PC-9 (cell line): ENCODE measurements around the gene TADA2B. TPM values are rescaled to one million over a fixed set of nuclear protein-coding genes. Genes with fewer than 3 reads are reported as not detected.

Source experiments
- BruUV-seq: library from RNA; stranded (reverse); fragments of 400-500 nt; replicated peaks from 2 replicates; lab custom pipeline; 2021; lab: Mats Ljungman, UMichigan
- CTCF ChIA-PET: fragments of 300-600 bp; sonication (Branson Sonifier 250); formaldehyde crosslinking; loops from one replicate; lab custom pipeline; 2022; ENCODE audit warnings: antibody characterized with exemption; lab: Charles Lee
- POLR2A ChIA-PET: fragments of 300-600 bp; sonication (Branson Sonifier 250); formaldehyde crosslinking; loops from one replicate; lab custom pipeline; 2022; ENCODE audit warnings: antibody characterized with exemption; ENCODE audit not compliant: unreplicated experiment; lab: Charles Lee
- DNase-seq, 2 experiments: peaks; one replicate each; pipeline versions ENCODE4 v3.0.0 to v3.0.0-alpha.2; 2015 to 2022; ENCODE audit warnings: mixed read lengths in 1 of 2
- H2AFZ ChIP-seq: fragments of 200-600 bp; sonication (generic); 2 replicates; pipeline ENCODE4 v1.8.1; 2017; ENCODE audit warnings: antibody characterized with exemption
- H3F3A ChIP-seq: fragments of 200-600 bp; sonication (generic); 2 replicates; pipeline ENCODE4 v1.8.1; 2017; ENCODE audit warnings: antibody characterized with exemption, mild to moderate bottlenecking, low read depth; ENCODE audit not compliant: insufficient read depth
- H3K27ac ChIP-seq: fragments of 200-600 bp; sonication (generic); 2 replicates; pipeline ENCODE4 v1.6.1; 2016; ENCODE audit warnings: mixed run types
- H3K27me3 ChIP-seq: fragments of 200-600 bp; sonication (generic); 2 replicates; pipeline ENCODE4 v1.6.1; 2016; ENCODE audit warnings: low read depth, mixed run types; ENCODE audit not compliant: insufficient read depth
- H3K36me3 ChIP-seq: fragments of 200-600 bp; sonication (generic); 2 replicates; pipeline ENCODE4 v1.6.1; 2016; ENCODE audit warnings: low read depth, mixed run types
- H3K4me1 ChIP-seq: fragments of 200-600 bp; sonication (generic); replicated peaks from 2 replicates; pipeline ENCODE4 v1.6.1; 2016; ENCODE audit warnings: mixed run types; ENCODE audit not compliant: insufficient read depth
- H3K4me2 ChIP-seq: fragments of 200-600 bp; sonication (generic); 2 replicates; pipeline ENCODE4 v1.6.1; 2017; ENCODE audit warnings: mixed run types
- H3K4me3 ChIP-seq: fragments of 200-600 bp; sonication (generic); 2 replicates; pipeline ENCODE4 v1.6.1; 2016; ENCODE audit warnings: mixed run types
- H3K79me2 ChIP-seq: fragments of 200-600 bp; sonication (generic); 2 replicates; pipeline ENCODE4 v1.6.1; 2017; ENCODE audit warnings: low read depth, mixed run types
- H3K9me2 ChIP-seq: fragments of 200-600 bp; sonication (generic); 2 replicates; pipeline ENCODE4 v1.8.1; 2017; ENCODE audit warnings: mild to moderate bottlenecking; ENCODE audit not compliant: insufficient read depth
- H3K9me3 ChIP-seq: fragments of 200-600 bp; sonication (generic); 2 replicates; pipeline ENCODE4 v1.8.1; 2016; ENCODE audit warnings: low read depth; ENCODE audit not compliant: insufficient read depth
- H4K20me1 ChIP-seq: fragments of 200-600 bp; sonication (generic); 2 replicates; pipeline ENCODE4 v1.8.1; 2017; ENCODE audit not compliant: insufficient read depth
- EZH2 ChIP-seq: fragments of 200-600 bp; sonication (generic); IDR thresholded peaks from 2 replicates; pipeline ENCODE4 v1.8.0; 2017; ENCODE audit warnings: antibody characterized with exemption, low read depth
- intact Hi-C: fragments of 100-400 bp; cut with micrococcal nuclease; formaldehyde crosslinking; loops from one replicate; pipeline ENCODE4 v1.10.0; 2022; ENCODE audit not compliant: unreplicated experiment
- total RNA-seq: library from RNA; stranded (reverse); gene quantifications from 2 replicates; pipeline ENCODE4 v1.2.3, GENCODE V29; 2021
- TF ChIP-seq, protein P1 (sequence below): fragments of 200-600 bp; sonication (generic); conservative IDR thresholded peaks from 2 replicates; pipeline ENCODE4 v1.6.1; 2017; ENCODE audit warnings: mixed run types, antibody characterized with exemption, mild to moderate bottlenecking, moderate library complexity

The TADA2B gene
- total RNA-seq, 1 experiment from 2014 or later: 9.5 TPM

DNA sequence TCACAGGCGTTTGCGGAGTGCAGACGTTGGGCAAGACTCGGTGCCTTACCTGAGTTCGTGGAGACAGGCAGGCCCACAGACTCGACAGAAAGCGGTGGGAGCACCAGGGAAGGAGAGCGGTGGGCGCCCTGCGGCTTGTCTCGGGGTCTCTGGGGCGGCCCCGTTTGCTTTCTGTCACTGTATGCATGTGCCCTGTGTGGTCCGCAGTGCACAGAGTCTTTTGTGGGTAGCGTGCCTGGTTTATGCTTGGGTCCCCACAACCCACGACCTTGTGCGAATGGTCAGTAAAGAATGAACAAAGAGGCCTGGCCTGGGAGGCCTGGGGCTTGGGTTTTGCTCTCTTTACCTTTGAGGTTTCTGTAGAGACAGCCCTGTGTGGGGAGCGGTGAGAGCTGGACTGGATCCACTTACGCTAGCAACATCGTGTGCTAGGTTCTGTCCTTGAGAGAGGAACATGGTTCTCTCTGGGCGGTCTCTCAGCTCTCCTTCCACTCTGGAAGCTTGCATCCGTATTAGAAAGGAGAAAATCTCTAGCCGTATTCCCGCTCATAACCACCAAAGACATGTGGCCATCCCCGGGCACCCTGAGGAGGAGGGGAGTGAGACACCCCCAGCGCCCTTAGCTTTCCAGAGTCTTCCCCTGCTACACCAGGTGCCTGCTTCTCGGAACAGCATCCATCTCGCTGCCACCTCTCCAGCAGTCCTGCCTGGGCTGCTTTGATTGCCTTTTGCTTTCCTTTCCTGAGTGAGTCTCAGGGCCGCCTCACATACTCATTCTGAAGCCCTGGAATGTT lies 1.2 kb downstream of the TADA2B start:
- H3K79me2 ChIP-seq: peaks cover 30% of the 10 kb centered on the region
- POLR2A ChIA-PET: interaction anchor here (0.5 to 0.7 kb wide), 4 partner anchors 23 to 355 kb away, joined by 3 to 4 read pairs (median 3); partner anchors contain the start of gene GRPEL1

DNA sequence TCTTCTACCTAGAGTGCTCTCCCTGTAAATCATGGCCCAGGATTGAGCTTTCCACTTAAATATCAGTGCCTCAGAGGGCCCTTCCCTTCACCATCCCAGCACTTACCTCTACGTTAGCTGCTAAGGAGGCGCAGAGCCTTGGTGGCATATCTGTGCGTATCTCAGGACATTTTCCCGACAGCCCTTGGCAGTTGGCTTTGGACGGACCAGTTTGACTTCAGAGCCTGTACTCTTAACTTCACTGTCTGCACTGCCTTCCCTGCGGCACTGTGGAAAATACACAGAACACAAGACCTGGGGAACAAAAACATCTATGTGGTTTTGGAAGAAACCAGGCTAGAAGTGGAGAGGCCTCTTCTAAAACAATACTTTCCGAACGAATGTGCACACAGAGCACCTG lies 2.4 kb downstream of the TADA2B start:
- Histone ChIP-seq H3K4me3 (no peak overlapping the region), H3K27me3 (no peaks in the 10 kb centered on the region), H3K4me1 (0 out of 2 replicates have a peak, but pooled peaks cover 16% of the 10 kb centered on the region), H3K36me3 (no peaks in the 10 kb centered on the region), H3K9me2 (no peaks in the 10 kb centered on the region), H3K9me3 (no peaks in the 10 kb centered on the region), H3K4me2 (no peak overlapping the region), H3F3A (no peaks in the 10 kb centered on the region), H2AFZ (no peak overlapping the region), H3K79me2 (peaks cover 30% of the 10 kb centered on the region), H4K20me1 (0 out of 2 replicates have a peak, but pooled peaks cover 4% of the 10 kb centered on the region), H3K27ac (no peak overlapping the region)
- BruUV-seq: TSS peak; percentile 26
- TF ChIP-seq, protein P1, sequence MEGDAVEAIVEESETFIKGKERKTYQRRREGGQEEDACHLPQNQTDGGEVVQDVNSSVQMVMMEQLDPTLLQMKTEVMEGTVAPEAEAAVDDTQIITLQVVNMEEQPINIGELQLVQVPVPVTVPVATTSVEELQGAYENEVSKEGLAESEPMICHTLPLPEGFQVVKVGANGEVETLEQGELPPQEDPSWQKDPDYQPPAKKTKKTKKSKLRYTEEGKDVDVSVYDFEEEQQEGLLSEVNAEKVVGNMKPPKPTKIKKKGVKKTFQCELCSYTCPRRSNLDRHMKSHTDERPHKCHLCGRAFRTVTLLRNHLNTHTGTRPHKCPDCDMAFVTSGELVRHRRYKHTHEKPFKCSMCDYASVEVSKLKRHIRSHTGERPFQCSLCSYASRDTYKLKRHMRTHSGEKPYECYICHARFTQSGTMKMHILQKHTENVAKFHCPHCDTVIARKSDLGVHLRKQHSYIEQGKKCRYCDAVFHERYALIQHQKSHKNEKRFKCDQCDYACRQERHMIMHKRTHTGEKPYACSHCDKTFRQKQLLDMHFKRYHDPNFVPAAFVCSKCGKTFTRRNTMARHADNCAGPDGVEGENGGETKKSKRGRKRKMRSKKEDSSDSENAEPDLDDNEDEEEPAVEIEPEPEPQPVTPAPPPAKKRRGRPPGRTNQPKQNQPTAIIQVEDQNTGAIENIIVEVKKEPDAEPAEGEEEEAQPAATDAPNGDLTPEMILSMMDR: no peak
- TF ChIP-seq EZH2: no peak
- no peak for DNase-seq
- intact Hi-C loops: no loop called here
- ChIA-PET CTCF (no interaction called here), POLR2A (no interaction called here)

More for the DNA sequence above, 1.2 kb downstream of the TADA2B start:
- Histone ChIP-seq H3K4me1 (0 out of 2 replicates have a peak, but pooled peaks cover 16% of the 10 kb centered on the region), H3K9me3 (no peaks in the 10 kb centered on the region), H3K4me2 (peak overlapping the region; percentile 95), H3K4me3 (peak overlapping the region; percentile 86), H2AFZ (peak overlapping the region; percentile 87), H3K9me2 (no peaks in the 10 kb centered on the region), H3K27me3 (no peaks in the 10 kb centered on the region), H3K36me3 (no peaks in the 10 kb centered on the region), H3F3A (no peaks in the 10 kb centered on the region), H3K27ac (no peak overlapping the region), H4K20me1 (0 out of 2 replicates have a peak, but pooled peaks cover 4% of the 10 kb centered on the region)
- TF ChIP-seq, protein P1: no peak
- TF ChIP-seq EZH2: no peak
- no peak for DNase-seq
- CTCF ChIA-PET: interaction anchor here (0.6 to 1.5 kb wide), 2 partner anchors 10 to 36 kb away, joined by 3 read pairs; no protein-coding TSS in a partner anchor
- intact Hi-C loops: no loop called here
- BruUV-seq: no TSS peak

DNA sequence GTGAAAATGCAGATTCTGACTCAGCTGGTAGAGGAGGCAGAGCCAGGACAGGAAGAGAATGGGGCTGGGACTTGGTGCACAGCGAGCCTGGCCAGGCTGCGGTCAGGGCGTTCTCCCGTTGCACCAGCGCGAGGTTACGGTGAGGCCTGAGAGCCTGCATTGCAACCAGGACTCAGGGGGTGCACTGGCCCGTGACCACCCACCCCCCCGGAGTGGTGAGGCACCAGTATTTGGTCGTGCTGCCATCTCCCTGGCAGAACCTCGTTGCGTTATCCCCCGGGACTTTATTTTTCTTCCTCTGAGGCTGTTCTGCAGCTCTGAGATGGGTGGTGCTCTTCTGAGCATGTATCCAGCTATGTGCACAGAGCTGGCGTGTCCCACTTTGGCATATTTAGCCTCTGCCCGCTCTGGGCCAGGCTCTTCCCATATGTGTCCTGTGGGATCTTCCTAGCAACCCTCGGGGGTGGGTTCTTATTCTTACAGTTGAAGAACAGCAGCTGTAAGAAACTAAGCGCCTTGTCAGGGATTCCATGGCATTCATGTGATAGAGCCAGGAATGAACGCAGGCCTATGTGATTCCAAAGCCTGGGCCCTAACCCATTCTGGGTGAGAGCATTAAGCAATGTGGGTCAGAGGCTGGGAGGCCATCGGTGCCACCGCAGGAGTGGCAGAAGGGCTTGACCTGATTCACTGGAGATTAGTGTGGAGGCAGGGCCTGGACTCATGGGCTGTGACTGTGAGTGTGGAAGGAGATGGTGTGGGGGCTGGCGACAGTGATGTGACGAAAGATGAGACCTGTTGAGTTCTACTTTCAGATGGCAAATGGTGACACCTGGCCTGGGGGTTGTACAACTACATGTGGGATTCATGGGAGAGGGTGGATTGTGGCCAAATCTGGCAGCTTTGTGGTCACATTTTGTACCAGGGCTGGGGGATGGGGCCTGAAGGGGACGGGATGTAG lies 3.1 kb downstream of the TADA2B start:
- Histone ChIP-seq H3K27ac (no peak overlapping the region), H4K20me1 (0 out of 2 replicates have a peak, but pooled peaks cover 4% of the 10 kb centered on the region), H3K79me2 (peaks cover 30% of the 10 kb centered on the region), H2AFZ (no peak overlapping the region), H3K4me2 (no peak overlapping the region), H3K9me2 (no peaks in the 10 kb centered on the region), H3K27me3 (no peaks in the 10 kb centered on the region), H3K36me3 (no peaks in the 10 kb centered on the region), H3K4me1 (0 out of 2 replicates have a peak, but pooled peaks cover 16% of the 10 kb centered on the region), H3K4me3 (no peak overlapping the region), H3F3A (no peaks in the 10 kb centered on the region), H3K9me3 (no peaks in the 10 kb centered on the region)
- ChIA-PET CTCF (interaction anchor here (0.6 kb wide), 1 partner anchor 48 kb away, joined by 3 read pairs; no protein-coding TSS in a partner anchor), POLR2A (interaction anchor here (0.6 kb wide), 1 partner anchor 9 kb away, joined by 7 read pairs; no protein-coding TSS in a partner anchor)
- no peak for TF ChIP-seq EZH2
- TF ChIP-seq, protein P1: no peak
- intact Hi-C loops: no loop called here
- DNase-seq: no peak
- no TSS peak for BruUV-seq
